OCI-LY3 (cell line): ENCODE data around the gene HEY2.

Source experiments
- H2AFZ ChIP-seq: fragments of 200-600, 300-600 bp; shearing (Covaris generic); 2 replicates; pipeline ENCODE4 v1.6.0; 2014; ENCODE audit warnings: antibody characterized with exemption, low read depth, low read length
- H3K27ac ChIP-seq: fragments of 200-600, 300-600 bp; sonication (generic); 2 replicates; pipeline ENCODE4 v1.5.1; 2014; ENCODE audit warnings: mild to moderate bottlenecking, low read length, moderate library complexity, mixed read lengths
- H3K27me3 ChIP-seq: fragments of 200-600, 300-600 bp; sonication (generic); 2 replicates; pipeline ENCODE4 v1.6.1; 2014; ENCODE audit warnings: low read depth, low read length, mixed read lengths
- H3K36me3 ChIP-seq: fragments of 200-600, 300-600 bp; sonication (generic); replicated peaks from 2 replicates; pipeline ENCODE3; 2014; ENCODE audit warnings: low read depth, low read length, mixed read lengths
- H3K4me1 ChIP-seq: fragments of 300-600, 200-600 bp; sonication (generic); 2 replicates; pipeline ENCODE4 v1.6.1; 2014; ENCODE audit warnings: low read length, mixed read lengths
- H3K4me2 ChIP-seq: fragments of 200-600, 300-600 bp; sonication (generic); 2 replicates; pipeline ENCODE4 v1.6.1; 2014; ENCODE audit warnings: low read length, mixed read lengths
- H3K4me3 ChIP-seq: fragments of 300-600, 200-600 bp; sonication (generic); 2 replicates; pipeline ENCODE4 v1.5.1; 2014; ENCODE audit warnings: antibody characterized with exemption, mild to moderate bottlenecking, low read length, moderate library complexity
- H3K79me2 ChIP-seq: fragments of 300-600, 200-600 bp; shearing (Covaris generic); 2 replicates; pipeline ENCODE4 v1.6.1; 2014; ENCODE audit warnings: mild to moderate bottlenecking, low read length, mixed read lengths
- H3K9ac ChIP-seq: fragments of 300-600, 200-600 bp; shearing (Covaris generic); 2 replicates; pipeline ENCODE4 v1.6.0; 2014; ENCODE audit warnings: mild to moderate bottlenecking, low read length, moderate library complexity
- H3K9me3 ChIP-seq: fragments of 200-600, 300-600 bp; shearing (Covaris generic); 2 replicates; pipeline ENCODE4 v1.6.1; 2014; ENCODE audit warnings: low read length, mixed read lengths; ENCODE audit not compliant: insufficient read depth
- H4K20me1 ChIP-seq: fragments of 200-600, 300-600 bp; sonication (generic); 2 replicates; pipeline ENCODE4 v1.6.1; 2016; ENCODE audit warnings: low read length, mixed read lengths; ENCODE audit not compliant: insufficient read depth
- EZH2phosphoT487 ChIP-seq: fragments of 200-600 bp; shearing (Covaris generic); IDR thresholded peaks from 2 replicates; pipeline ENCODE4 v1.6.1; 2018; ENCODE audit warnings: antibody characterized with exemption, mixed run types, low read depth
- TF ChIP-seq, protein P1 (sequence below): fragments of 200-600, 300-600 bp; sonication (generic); IDR thresholded peaks from 2 replicates; pipeline ENCODE4 v1.5.1; 2014; ENCODE audit warnings: antibody characterized with exemption, low read length, low read depth

HEY2 gene

DNA sequence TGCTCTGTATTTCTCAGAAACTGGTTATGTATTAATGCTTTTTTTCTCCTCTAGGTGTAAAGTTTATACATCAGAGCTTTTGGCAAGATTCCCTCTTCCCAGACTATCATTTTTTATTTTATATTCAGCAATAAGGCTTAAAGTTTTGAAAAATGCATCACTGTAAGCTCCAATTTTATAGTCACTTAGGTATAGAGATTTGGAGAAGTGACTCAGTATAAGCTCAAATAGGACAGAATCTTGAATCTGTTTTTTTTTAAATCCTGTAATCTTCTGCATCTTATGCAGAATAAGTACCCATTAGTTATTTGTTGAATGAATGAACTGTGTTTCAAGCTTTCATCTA lies 42.4 kb downstream of the HEY2 start:
- peaks cover 54% of the 10 kb centered on the region for H3K4me1 ChIP-seq
- H3K4me3 ChIP-seq: peak overlapping the region; percentile 96
- no peaks in the 10 kb centered on the region for H3K27me3 ChIP-seq
- H3K27ac ChIP-seq: peak overlapping the region; percentile 13; the same call in 1 of the 2 replicates
- no peaks in the 10 kb centered on the region for H3K9me3 ChIP-seq
- peak overlapping the region; percentile 85 for H3K9ac ChIP-seq
- H3K4me2 ChIP-seq: peak overlapping the region; percentile 75
- peaks cover under 1% of the 10 kb centered on the region for H3K36me3 ChIP-seq
- H4K20me1 ChIP-seq: peaks cover 6% of the 10 kb centered on the region; the same call in 1 of the 2 replicates
- no peak overlapping the region for H2AFZ ChIP-seq
- peaks cover 59% of the 10 kb centered on the region for H3K79me2 ChIP-seq
- TF ChIP-seq, protein P1, sequence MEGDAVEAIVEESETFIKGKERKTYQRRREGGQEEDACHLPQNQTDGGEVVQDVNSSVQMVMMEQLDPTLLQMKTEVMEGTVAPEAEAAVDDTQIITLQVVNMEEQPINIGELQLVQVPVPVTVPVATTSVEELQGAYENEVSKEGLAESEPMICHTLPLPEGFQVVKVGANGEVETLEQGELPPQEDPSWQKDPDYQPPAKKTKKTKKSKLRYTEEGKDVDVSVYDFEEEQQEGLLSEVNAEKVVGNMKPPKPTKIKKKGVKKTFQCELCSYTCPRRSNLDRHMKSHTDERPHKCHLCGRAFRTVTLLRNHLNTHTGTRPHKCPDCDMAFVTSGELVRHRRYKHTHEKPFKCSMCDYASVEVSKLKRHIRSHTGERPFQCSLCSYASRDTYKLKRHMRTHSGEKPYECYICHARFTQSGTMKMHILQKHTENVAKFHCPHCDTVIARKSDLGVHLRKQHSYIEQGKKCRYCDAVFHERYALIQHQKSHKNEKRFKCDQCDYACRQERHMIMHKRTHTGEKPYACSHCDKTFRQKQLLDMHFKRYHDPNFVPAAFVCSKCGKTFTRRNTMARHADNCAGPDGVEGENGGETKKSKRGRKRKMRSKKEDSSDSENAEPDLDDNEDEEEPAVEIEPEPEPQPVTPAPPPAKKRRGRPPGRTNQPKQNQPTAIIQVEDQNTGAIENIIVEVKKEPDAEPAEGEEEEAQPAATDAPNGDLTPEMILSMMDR: 0 out of 2 replicates have a peak, but pooled peaks have one; percentile 2
- no peak for TF ChIP-seq EZH2phosphoT487

DNA sequence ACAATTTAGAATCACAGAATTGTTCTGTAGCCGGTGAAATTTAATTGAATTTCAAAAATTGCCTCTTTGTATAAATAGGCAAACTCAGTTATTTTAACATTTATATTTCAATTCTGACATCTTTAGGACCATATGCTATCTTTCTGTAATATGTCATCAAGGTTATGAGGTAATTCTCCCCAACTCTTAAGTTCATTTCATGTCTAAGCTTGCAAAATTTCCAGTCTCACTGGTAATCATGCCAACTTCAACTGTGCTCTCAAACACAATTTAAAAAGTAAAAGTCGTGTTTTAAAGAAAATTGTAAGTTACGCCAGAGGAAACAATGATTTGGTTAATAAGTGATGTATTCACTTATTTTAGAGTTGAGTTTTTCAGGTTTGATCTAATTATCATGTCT lies 42.7 kb downstream of the HEY2 start:
- Histone ChIP-seq H3K79me2 (peaks cover 63% of the 10 kb centered on the region), H3K9me3 (no peaks in the 10 kb centered on the region), H2AFZ (no peak overlapping the region), H3K27ac (peak overlapping the region; percentile 13; the same call in 1 of the 2 replicates), H4K20me1 (peaks cover 6% of the 10 kb centered on the region; the same call in 1 of the 2 replicates), H3K27me3 (no peaks in the 10 kb centered on the region), H3K4me2 (peak overlapping the region; percentile 75), H3K4me1 (peaks cover 58% of the 10 kb centered on the region), H3K9ac (peak overlapping the region; percentile 85), H3K36me3 (peaks cover 3% of the 10 kb centered on the region), H3K4me3 (peak overlapping the region; percentile 96)
- no peak for TF ChIP-seq EZH2phosphoT487
- TF ChIP-seq, protein P1: no peak

DNA sequence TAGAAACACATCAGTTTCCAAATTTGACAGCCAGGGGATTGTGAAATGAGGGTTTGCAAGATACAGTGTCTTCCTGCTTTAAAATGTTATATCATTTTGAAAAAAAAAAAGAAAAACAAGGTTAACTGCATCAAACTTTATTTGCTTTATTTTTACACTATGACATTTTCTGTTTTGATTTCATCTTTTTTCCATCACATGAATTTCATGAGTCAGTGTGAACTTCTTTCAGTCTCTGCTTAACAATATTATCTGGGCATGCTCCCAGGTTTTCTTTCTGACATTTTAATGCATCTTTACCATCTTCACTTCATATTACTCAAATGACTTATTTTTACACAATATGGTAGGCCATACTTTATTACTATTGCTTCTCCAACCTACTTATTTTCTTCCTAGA lies 43.2 kb downstream of the HEY2 start:
- TF ChIP-seq, protein P1: no peak
- no peak for TF ChIP-seq EZH2phosphoT487
- peak overlapping the region; percentile 75 for H3K4me2 ChIP-seq
- peak overlapping the region; percentile 85 for H3K9ac ChIP-seq

DNA sequence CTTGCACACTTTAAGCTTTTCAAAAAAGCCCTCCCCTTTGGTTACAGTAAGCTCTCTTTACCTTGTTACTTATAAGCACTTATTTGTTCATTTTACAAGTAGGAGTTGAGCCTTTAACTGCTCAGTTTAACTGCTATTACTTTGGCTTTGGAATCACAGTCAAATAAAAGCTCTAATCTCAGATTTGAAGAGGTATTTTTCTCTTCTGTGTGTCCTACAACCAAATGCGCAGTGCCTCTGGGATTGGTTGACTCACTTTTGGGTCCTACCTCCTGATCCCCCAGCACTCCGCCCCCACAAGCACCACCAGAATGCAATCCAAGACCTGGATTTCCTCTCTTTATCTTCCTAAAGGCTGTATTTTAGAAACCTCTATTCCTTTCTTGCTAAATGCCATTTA lies 43.8 kb downstream of the HEY2 start:
- Histone ChIP-seq H3K4me2 (peak overlapping the region; percentile 75), H3K79me2 (peaks cover 74% of the 10 kb centered on the region)

More for the DNA sequence above, 43.2 kb downstream of the HEY2 start:
- H3K4me1 ChIP-seq: peaks cover 63% of the 10 kb centered on the region
- H3K4me3 ChIP-seq: peak overlapping the region; percentile 96
- peaks cover 3% of the 10 kb centered on the region for H3K36me3 ChIP-seq
- no peak overlapping the region; the same call in 1 of the 2 replicates for H3K27ac ChIP-seq
- H4K20me1 ChIP-seq: peaks cover 6% of the 10 kb centered on the region; the same call in 1 of the 2 replicates
- no peaks in the 10 kb centered on the region for H3K27me3 ChIP-seq
- H2AFZ ChIP-seq: no peak overlapping the region
- H3K9me3 ChIP-seq: no peaks in the 10 kb centered on the region
- H3K79me2 ChIP-seq: peaks cover 68% of the 10 kb centered on the region

More for the DNA sequence above, 43.8 kb downstream of the HEY2 start:
- H3K36me3 ChIP-seq: peaks cover 3% of the 10 kb centered on the region
- TF ChIP-seq, protein P1: no peak
- no peak for TF ChIP-seq EZH2phosphoT487
- peaks cover 69% of the 10 kb centered on the region for H3K4me1 ChIP-seq
- H2AFZ ChIP-seq: no peak overlapping the region
- H4K20me1 ChIP-seq: peaks cover 6% of the 10 kb centered on the region; the same call in 1 of the 2 replicates
- H3K9me3 ChIP-seq: no peaks in the 10 kb centered on the region
- H3K27ac ChIP-seq: no peak overlapping the region
- H3K27me3 ChIP-seq: no peaks in the 10 kb centered on the region
- no peak overlapping the region for H3K9ac ChIP-seq
- H3K4me3 ChIP-seq: 0 out of 2 replicates have a peak overlapping the region, but pooled peaks have one; percentile 13
